Large intestine (tissue), 3 donors: ENCODE measurements around the gene RHBDD2. TPM values are rescaled to one million over a fixed set of nuclear protein-coding genes. Genes with fewer than 3 reads are reported as not detected.
"Not testable (repeated sequence)": the region's sequence is repeated elsewhere in the genome, so short reads cannot be mapped to it uniquely, and the experiment has no call there.

Source experiments
- DNase-seq, 2 donors: peaks; one replicate each; pipeline versions ENCODE4 v3.0.0 to v3.0.0-alpha.2; 2013
- H3K27ac ChIP-seq: one replicate; pipeline ENCODE4 v1.5.1; 2013; ENCODE audit warnings: low read length
- H3K27me3 ChIP-seq: 2 replicates; pipeline ENCODE4 v1.6.1; 2013; ENCODE audit warnings: low read length; ENCODE audit not compliant: control insufficient read depth, insufficient read depth
- H3K36me3 ChIP-seq: 2 replicates; pipeline ENCODE4 v1.6.1; 2013; ENCODE audit warnings: low read length; ENCODE audit not compliant: control insufficient read depth, insufficient read depth
- H3K4me1 ChIP-seq: one replicate; pipeline ENCODE4 v1.6.1; 2013; ENCODE audit warnings: low read length; ENCODE audit not compliant: control insufficient read depth, insufficient read depth
- H3K4me3 ChIP-seq: one replicate; pipeline ENCODE4 v1.5.1; 2013; ENCODE audit warnings: low read length
- H3K9me3 ChIP-seq: one replicate; pipeline ENCODE4 v1.6.1; 2013; ENCODE audit warnings: mild to moderate bottlenecking, low read depth, low read length, moderate library complexity; ENCODE audit not compliant: control insufficient read depth
- WGBS: methylation state at CpG from one replicate; pipeline ENCODE4 v1.1.5; 2013; ENCODE audit warnings: low lambda C conversion rate; ENCODE audit not compliant: insufficient coverage; 5-methylcytosine and 5-hydroxymethylcytosine counted together
- polyA plus RNA-seq: library from polyadenylated mRNA; unstranded; fragments of 120-200 nt; gene quantifications from one replicate; pipeline ENCODE4 v1.2.1, GENCODE V29; 2013

RHBDD2 gene
- polyA plus RNA-seq, 1 donor = 51.9 TPM

DNA sequence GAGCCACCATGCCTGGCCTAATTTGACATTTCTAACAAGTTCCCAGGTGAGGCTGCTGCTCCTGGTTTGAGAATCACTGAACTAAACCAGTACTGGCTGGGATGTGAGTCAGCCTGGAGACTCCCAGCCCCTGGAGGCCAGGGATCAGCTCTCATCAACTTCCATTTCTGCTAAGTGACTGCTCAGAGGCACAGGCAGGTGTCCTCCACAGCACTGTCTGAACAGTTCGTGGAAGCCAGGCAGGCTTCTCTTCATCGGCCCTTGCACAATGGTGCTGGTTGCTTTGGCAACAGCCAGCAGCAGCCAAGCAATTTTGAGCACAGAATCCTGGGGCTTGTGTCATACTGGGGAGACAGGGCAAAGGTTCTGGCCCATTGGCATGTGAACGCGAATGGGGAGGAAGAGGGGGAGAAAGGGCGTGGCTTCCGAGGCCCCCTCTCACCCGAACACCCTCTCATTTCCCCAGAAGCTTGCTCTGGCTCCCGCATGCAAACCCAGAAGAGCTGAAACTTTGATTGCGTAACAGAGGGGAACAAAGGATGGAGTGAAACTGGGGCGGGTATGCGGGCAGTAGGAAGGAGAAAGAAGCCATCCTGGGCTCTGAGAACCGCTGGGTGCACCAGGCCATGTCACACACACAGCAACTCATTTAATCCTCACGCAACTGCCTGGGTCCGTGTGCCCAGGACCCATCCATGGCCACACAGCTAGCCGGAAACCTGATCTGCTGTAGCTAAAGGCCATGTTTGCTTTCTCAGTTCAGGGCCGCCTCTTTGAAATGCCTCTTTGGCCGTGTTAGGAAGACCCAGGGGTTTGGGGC is 27.2 kb downstream of the RHBDD2 start:
- no peaks in the 10 kb centered on the region for H3K9me3 ChIP-seq
- H3K27me3 ChIP-seq = no peaks in the 10 kb centered on the region
- H3K4me3 ChIP-seq = no peak overlapping the region
- H3K27ac ChIP-seq = peak overlapping the region; percentile 96
- H3K36me3 ChIP-seq = no peaks in the 10 kb centered on the region
- WGBS = no CpG with 5 or more reads among the region's 17 CpGs
- peak; percentile 89 to 94 for DNase-seq
- H3K4me1 ChIP-seq = peaks cover 24% of the 10 kb centered on the region

DNA sequence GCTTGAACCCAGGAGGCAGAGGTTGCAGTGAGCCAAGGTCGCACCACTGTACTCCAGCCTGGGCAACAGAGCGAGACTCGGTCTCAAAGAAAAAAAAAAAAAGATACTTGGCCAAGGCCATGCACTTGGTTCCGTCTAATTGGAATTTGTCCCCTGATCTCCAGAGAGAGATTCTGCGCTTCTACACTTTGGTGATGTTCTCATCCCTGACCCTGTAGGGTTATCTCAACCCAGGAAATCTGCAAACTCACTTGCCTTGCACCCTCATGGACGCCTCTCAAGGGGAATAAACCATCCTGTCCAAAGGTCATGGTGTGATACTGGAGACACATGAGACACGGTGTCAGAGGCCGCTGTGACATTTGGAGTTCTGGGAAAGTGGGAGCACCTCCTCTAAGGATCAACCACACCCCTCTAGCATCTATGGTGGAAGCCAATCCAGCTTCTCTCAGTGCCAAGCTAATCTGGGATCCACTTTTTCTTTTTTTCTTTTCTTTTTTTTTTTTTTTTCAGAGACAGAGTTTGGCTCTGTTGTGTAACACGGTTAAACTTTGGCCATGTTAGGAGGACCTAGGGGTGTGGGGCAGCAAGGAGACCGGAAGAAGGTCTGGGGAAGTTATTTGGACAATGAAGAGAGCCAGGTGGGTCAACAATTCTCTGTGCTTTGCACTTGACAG is 28.3 kb downstream of the RHBDD2 start:
- no peaks in the 10 kb centered on the region for H3K9me3 ChIP-seq
- DNase-seq = peak; percentile 95 to 98
- no peak overlapping the region for H3K4me3 ChIP-seq
- 10% methylated on average over 2 of the region's 10 CpGs for WGBS
- peak overlapping the region; percentile 96 for H3K27ac ChIP-seq
- no peaks in the 10 kb centered on the region for H3K36me3 ChIP-seq
- no peaks in the 10 kb centered on the region for H3K27me3 ChIP-seq
- H3K4me1 ChIP-seq = peaks cover 24% of the 10 kb centered on the region

DNA sequence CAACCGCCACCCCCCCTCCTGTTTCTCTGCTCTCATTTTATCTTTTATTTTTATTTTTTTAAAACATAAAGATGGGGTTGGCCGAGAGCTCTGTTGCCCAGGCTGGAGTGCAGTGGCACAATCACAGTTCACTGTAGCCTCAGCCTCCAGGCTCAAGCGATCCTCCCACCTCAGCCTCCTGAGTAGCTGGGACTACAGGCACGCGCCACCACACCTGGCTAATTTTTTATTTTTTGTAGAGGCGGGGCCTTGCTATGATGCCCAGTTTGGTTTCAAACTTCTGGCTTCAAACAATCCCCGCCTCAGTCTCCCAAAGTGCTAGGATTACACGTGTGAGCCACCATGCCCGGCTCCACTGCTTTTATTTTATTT is 28.8 kb downstream of the RHBDD2 start:
- not testable (repeated sequence) for H3K4me3 ChIP-seq

DNA sequence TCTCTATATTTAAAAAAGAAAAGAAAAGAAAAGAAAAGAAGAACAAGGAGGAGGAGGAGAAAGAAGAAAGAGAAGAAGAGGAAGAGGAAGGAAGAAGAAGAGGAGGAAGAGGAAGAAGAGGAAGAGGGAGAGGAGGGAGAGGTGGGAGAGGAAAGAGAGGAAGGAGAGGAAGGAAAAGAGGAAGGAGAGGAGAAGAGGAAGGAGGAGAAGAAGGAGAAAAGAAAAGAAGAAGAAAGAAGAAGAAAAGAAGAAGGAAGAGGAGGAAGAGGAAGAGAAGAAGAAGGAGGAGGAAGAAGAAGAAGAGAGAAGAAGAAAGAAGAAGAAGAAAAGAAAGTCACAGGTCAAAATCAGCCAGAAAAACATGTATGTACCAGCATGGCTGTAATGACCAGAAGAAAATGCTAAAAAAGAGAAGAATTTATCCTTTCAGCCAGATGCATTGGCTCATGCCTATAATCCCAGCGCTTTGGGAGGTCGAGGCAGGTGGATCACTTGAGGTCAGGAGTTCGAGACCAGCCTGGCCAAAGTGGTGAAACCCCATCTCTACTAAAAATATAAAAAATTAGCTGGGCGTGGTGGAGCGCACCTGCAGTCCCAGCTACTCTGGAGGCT is 30.8 kb downstream of the RHBDD2 start:
- Histone ChIP-seq H3K27me3 (no peaks in the 10 kb centered on the region), H3K9me3 (no peaks in the 10 kb centered on the region), H3K27ac (no peak overlapping the region), H3K36me3 (no peaks in the 10 kb centered on the region), H3K4me1 (peaks cover 30% of the 10 kb centered on the region), H3K4me3 (no peak overlapping the region)
- no CpG with 5 or more reads among the region's 5 CpGs for WGBS
- DNase-seq = no peak

More for the DNA sequence above, 28.8 kb downstream of the RHBDD2 start:
- DNase-seq, H3K9me3 ChIP-seq, H3K27me3 ChIP-seq, H3K36me3 ChIP-seq: not testable (repeated sequence)
- Histone ChIP-seq H3K4me1 (peaks cover 24% of the 10 kb centered on the region), H3K27ac (peak overlapping the region; percentile 87)
- no CpG with 5 or more reads among the region's 9 CpGs for WGBS

DNA sequence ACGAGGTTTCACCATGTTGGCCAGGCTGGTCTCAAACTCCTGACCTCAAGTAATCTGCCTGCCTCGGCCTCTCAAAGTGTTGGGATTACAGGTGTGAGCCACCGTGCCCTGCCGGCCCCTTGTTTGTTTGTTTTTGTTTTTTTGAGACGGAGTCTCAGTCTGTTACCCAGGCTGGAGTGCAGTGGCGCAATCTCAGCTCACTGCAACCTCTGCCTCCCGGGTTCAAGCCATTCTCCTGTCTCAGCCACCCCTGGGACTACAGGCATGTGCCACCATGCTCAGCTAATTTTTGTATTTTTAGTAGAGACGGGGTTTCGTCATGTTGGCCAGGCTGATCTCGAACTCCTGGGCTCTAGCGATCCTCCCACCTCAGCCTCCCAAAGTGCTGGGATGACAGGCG is 32.4 kb downstream of the RHBDD2 start:
- not testable (repeated sequence) for H3K36me3 ChIP-seq, H3K4me3 ChIP-seq, H3K9me3 ChIP-seq, H3K27ac ChIP-seq, H3K27me3 ChIP-seq, DNase-seq
- WGBS = no CpG with 5 or more reads among the region's 12 CpGs
- peaks cover 19% of the 10 kb centered on the region for H3K4me1 ChIP-seq

DNA sequence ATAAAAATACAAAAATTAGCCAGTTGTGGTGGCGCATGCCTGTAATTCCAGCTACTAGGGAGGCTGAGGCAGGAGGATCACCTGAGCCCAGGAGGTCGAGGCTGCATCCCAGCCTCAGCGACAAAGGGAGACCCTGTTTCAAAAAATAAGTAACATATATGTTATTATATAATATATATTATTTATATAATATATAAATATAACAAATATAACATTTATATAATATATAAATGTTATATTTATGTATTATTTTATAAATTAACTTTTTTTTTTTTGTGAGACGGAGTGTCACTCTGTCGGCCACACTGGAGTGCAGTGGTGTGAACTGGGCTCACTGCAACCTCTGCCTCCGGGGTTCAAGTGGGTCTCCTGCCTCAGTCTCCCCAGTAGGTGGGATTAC is 34.6 kb downstream of the RHBDD2 start:
- Histone ChIP-seq H3K4me1 (peaks cover 6% of the 10 kb centered on the region), H3K4me3 (no peak overlapping the region), H3K36me3 (no peaks in the 10 kb centered on the region), H3K27me3 (no peaks in the 10 kb centered on the region), H3K9me3 (no peaks in the 10 kb centered on the region), H3K27ac (no peak overlapping the region)
- WGBS = 100% methylated on average over 1 of the region's 6 CpGs
- no peak for DNase-seq

DNA sequence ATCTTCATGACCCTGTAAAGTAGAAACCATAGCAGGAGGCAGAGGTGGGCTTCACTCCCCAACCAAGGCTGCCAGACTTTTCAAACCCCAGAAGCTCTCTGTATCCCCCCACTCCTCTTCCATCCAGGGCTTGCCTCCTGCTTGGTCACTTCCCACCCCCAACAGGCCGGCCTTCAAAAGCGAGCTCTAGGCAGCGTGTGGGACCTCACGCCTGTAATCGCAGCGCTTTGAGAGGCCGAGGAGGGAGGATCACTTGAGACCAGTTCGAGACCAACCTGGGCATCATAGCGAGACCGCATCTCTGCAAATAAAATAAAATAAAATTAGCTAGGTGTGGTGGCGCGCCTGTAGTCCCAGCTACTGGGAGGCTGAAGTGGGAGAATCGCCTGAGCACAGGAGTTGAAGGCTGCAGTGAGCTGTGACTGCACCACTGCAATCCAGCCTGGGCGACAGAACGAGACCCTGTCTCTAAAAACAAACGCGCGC is 35.4 kb downstream of the RHBDD2 start:
- no peaks in the 10 kb centered on the region for H3K27me3 ChIP-seq
- WGBS = 27% methylated on average over 3 of the region's 18 CpGs
- H3K27ac ChIP-seq = peak overlapping the region; percentile 90
- H3K9me3 ChIP-seq = no peaks in the 10 kb centered on the region
- no peak for DNase-seq
- H3K4me3 ChIP-seq = peak overlapping the region; percentile 91
- peaks cover 6% of the 10 kb centered on the region for H3K4me1 ChIP-seq
- no peaks in the 10 kb centered on the region for H3K36me3 ChIP-seq

DNA sequence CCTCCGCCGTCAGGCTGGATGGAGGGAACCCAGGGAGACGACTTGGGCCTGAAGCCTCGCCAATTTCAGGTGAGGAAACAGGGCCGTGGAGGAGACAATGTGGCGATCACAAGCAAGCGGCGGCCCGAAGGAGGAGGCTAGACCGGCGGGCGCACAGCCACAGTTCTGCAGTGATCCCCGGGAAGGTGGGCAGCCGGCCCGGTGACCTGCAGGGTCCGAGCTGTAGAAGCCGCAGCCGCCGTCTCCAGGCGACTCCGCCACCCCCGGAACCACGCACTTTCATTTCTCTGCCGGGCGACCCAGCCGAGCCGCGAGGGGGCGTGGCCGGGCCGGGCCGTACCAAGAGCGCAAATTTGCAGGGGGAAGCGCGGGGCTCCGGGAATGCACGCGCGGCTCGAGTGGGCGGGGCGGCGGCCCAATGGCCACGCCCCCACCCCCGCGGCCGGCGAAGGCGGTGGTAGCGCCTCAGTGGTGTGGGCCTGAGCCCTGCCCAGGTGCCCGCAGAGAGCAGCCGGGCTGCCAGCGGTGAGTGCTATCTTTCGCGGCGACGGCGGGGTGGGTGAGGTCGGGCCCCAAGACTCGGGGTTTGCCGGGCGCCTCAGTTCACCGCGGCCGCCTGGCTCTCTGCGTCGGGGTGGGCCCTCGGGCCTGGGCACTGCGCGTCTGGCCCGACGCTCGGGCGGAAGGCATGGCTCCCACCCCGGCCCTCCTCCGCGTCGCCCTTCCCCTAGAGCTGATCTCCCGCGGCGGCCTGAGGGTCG is 36.0 kb downstream of the RHBDD2 start, which contains the start of gene POR:
TSS of gene POR (plus strand) at position 501 of the 761 bp plus-strand sequence. CDS start 38,847 bp downstream, outside the sequence.
- Histone ChIP-seq H3K9me3 (no peaks in the 10 kb centered on the region), H3K27me3 (no peaks in the 10 kb centered on the region), H3K4me3 (peak within 1 kb of the TSS; percentile 94), H3K4me1 (peaks cover 6% of the 10 kb centered on the region), H3K27ac (peak within 1 kb of the TSS; percentile 90), H3K36me3 (no peaks in the 10 kb centered on the region)
- WGBS = no CpG with 5 or more reads among the region's 82 CpGs
- DNase-seq = peak; percentile 95 to 97

DNA sequence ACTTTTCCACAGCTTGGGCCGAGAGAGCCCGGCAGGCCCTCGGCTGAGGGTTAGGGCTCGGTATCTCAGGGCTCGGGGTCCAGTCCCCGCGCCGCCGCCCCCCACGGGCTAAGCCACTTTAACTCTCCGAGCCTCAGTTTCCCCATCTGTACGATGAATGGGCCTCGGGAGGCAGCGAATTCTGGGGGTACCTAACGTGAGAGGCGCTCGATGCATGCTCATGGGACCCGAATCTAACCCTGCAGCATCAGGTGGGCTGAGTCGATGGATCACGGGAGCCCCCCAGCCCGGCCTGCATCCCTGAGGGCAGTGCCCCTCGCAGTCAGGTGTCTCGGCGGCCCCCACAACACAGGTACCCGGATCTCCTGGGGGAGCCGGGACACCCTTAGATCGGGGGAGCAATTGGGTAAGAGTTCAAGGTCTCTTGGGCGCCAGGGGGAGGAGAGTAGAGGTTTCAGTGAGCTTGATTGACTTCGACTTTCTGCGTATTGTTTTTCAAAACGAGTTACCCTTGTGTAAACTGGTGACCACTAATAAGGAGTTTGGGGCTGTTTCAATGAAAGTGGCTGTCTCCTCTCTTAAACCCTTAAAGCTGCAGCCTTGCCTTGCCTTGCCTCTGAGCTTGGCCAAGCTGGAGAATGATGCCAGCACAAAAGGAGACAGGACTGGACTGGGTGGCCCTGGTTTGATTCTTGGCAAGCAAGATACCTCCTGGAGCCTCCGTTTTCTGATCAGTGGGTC is 36.8 kb downstream of the RHBDD2 start:
- WGBS = no CpG with 5 or more reads among the region's 32 CpGs
- Histone ChIP-seq H3K4me1 (peaks cover 6% of the 10 kb centered on the region), H3K4me3 (peak overlapping the region; percentile 94), H3K27ac (peak overlapping the region; percentile 60), H3K9me3 (no peaks in the 10 kb centered on the region), H3K36me3 (no peaks in the 10 kb centered on the region), H3K27me3 (no peaks in the 10 kb centered on the region)
- peak in 1 of 2 donors; percentile 68 for DNase-seq
